ENCODE measurements around the gene ASB15.
"Not testable (repeated sequence)": the region's sequence is repeated elsewhere in the genome, so short reads cannot be mapped to it uniquely, and the experiment has no call there.

Gene ASB15

DNA sequence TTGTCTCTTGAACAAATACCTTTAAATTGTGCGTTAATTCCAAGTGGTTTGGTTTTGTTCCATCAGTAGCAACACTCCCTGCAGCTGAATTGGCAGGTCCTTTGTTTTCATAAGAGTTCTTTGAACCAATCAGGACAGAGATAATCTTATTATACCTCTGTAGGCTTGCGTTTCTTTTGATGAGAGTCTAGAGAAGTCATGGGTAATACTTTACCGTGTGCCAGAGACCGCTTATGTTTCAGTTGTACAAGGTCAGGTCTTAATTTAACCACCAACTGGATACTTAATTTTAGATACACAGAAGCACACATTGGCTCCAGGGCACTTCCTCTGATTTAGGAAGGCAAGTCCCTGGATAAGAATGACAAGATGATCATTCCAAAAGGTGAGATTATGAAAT lies at the start of gene ASB15:
TSS of gene ASB15 (plus strand) at position 292 of the 400 bp plus-strand sequence. CDS start 12,682 bp downstream, outside the sequence.
- ATAC-seq, result no peak
- TF ChIP-seq TSHZ2 (CRISPR knock-in tag; IDR thresholded peaks at IDR 0.05) (peak; percentile 27; the same call in 1 of the 2 replicates), PPARA (CRISPR knock-in tag; IDR thresholded peaks at IDR 0.05; ENCODE audit: borderline replicate concordance) (no peak), ESRRG (CRISPR knock-in tag; IDR thresholded peaks at IDR 0.05) (no peak), ZNF565 (CRISPR knock-in tag; conservative IDR thresholded peaks at IDR 0.05; ENCODE audit: low read depth) (no peak)

DNA sequence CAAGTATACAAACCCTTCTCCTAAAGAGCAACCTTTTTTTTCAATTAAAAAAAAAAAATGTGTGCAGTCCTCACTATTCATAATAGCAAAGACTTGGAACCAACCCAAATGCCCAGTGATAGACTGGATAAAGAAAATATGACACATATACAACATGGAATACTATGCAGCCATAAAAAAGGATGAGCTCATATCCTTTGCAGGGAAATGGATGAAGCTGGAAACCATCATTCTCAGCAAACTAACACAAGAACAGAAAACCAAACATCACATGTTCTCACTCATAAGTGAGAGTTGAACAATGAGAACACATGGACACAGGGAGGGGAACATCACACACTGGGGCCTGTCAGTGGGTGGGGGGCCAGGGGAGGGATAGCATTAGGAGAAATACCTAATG lies 49.5 kb upstream of the ASB15 start:
- ATAC-seq, result not testable (repeated sequence)

GRCh38 chr7:123552641-123553040 lies 49.0 kb upstream of the ASB15 start:
- no peak for ATAC-seq
- TF ChIP-seq PATZ1 (CRISPR knock-in tag; IDR thresholded peaks at IDR 0.05; ENCODE audit: borderline replicate concordance) (no peak), TCF4 (CRISPR knock-in tag; IDR thresholded peaks at IDR 0.05; ENCODE audit: borderline replicate concordance) (no peak), PPARA (CRISPR knock-in tag; IDR thresholded peaks at IDR 0.05; ENCODE audit: borderline replicate concordance) (no peak)

- no peak for ATAC-seq
- TF ChIP-seq CSDC2 (CRISPR knock-in tag; IDR thresholded peaks at IDR 0.05) (no peak), ESRRG (CRISPR knock-in tag; IDR thresholded peaks at IDR 0.05) (no peak), CREB5 (CRISPR knock-in tag; IDR thresholded peaks at IDR 0.05; ENCODE audit: low read depth) (no peak), PPARA (CRISPR knock-in tag; IDR thresholded peaks at IDR 0.05; ENCODE audit: borderline replicate concordance) (no peak), OSR1 (CRISPR knock-in tag; IDR thresholded peaks at IDR 0.05) (no peak), TSHZ2 (CRISPR knock-in tag; IDR thresholded peaks at IDR 0.05) (no peak), ZFP3 (CRISPR knock-in tag; IDR thresholded peaks at IDR 0.05) (no peak), BACH2 (CRISPR knock-in tag; IDR thresholded peaks at IDR 0.05; ENCODE audit: borderline replicate concordance) (no peak), TCF4 (CRISPR knock-in tag; IDR thresholded peaks at IDR 0.05; ENCODE audit: borderline replicate concordance) (no peak), SNAI2 (CRISPR knock-in tag; IDR thresholded peaks at IDR 0.05) (no peak), ZNF565 (CRISPR knock-in tag; conservative IDR thresholded peaks at IDR 0.05; ENCODE audit: low read depth) (no peak), ZNF70 (CRISPR knock-in tag; IDR thresholded peaks at IDR 0.05) (no peak), GLIS3 (CRISPR knock-in tag; IDR thresholded peaks at IDR 0.05) (no peak), ISL1 (CRISPR knock-in tag; IDR thresholded peaks at IDR 0.05) (no peak), POU6F1 (CRISPR knock-in tag; IDR thresholded peaks at IDR 0.05; ENCODE audit: borderline replicate concordance, low read depth) (no peak), ZNF8 (CRISPR knock-in tag; IDR thresholded peaks at IDR 0.05) (no peak), ZC3H10 (CRISPR knock-in tag; IDR thresholded peaks at IDR 0.05) (no peak)
Observed at GRCh38 chr7:123553159-123553558, 48.5 kb upstream of the ASB15 start.
